HAP-1 (cell line): ENCODE measurements around the gene PIK3CA.
"Not testable (repeated sequence)": the region's sequence is repeated elsewhere in the genome, so short reads cannot be mapped to it uniquely, and the experiment has no call there.

Experiments
- DNase-seq, 2 experiments: peaks; one replicate each; pipeline ENCODE4 v3.0.0-alpha.2; 2016 to 2020; ENCODE audit warnings: low spot score in 2 of 2
- H3K27me3 ChIP-seq: fragments of 250-450 bp; sonication (Bioruptor Pico); 2 replicates; pipeline ENCODE4 v1.5.1; 2020; ENCODE audit warnings: low read depth, mild to moderate bottlenecking, moderate library complexity
- H3K36me3 ChIP-seq: fragments of 250-450 bp; sonication (Bioruptor Pico); replicated peaks from 2 replicates; pipeline ENCODE4 v1.5.1; 2020; ENCODE audit warnings: mild to moderate bottlenecking
- H3K4me1 ChIP-seq: fragments of 250-450 bp; sonication (Bioruptor Pico); 2 replicates; pipeline ENCODE4 v1.5.1; 2020; ENCODE audit warnings: mild to moderate bottlenecking
- H3K4me3 ChIP-seq: fragments of 250-450 bp; sonication (Bioruptor Pico); 2 replicates; pipeline ENCODE4 v1.5.1; 2020; ENCODE audit warnings: mild to moderate bottlenecking, moderate library complexity
- H3K9me3 ChIP-seq: fragments of 250-450 bp; sonication (Bioruptor Pico); 2 replicates; pipeline ENCODE4 v1.5.1; 2020; ENCODE audit warnings: mild to moderate bottlenecking, moderate library complexity
- in situ Hi-C: fragments of 300-500 bp; cut with MboI; formaldehyde crosslinking; loops from 3 replicates; pipeline ENCODE4 v1.14.3; 2020; ENCODE audit warnings: low sequenced_read_pairs, inconsistent platforms, mixed read lengths

Gene PIK3CA

GRCh38 chr3:179265875-179266274 lies 117.7 kb downstream of the PIK3CA start:
- in situ Hi-C loops: no loop called here
- no peak for DNase-seq
- H3K36me3 ChIP-seq: no peaks in the 10 kb centered on the region
- no peaks in the 10 kb centered on the region for H3K27me3 ChIP-seq
- H3K9me3 ChIP-seq: no peaks in the 10 kb centered on the region
- peaks cover 3% of the 10 kb centered on the region for H3K4me1 ChIP-seq
- H3K4me3 ChIP-seq: no peak overlapping the region

GRCh38 chr3:179266701-179267211 lies 118.6 kb downstream of the PIK3CA start:
- in situ Hi-C loops: no loop called here
- Histone ChIP-seq H3K27me3 (no peaks in the 10 kb centered on the region), H3K4me1 (peaks cover 3% of the 10 kb centered on the region), H3K9me3 (no peaks in the 10 kb centered on the region), H3K36me3 (no peaks in the 10 kb centered on the region), H3K4me3 (no peak overlapping the region)
- DNase-seq: no peak

GRCh38 chr3:179268400-179269051 lies 120.4 kb downstream of the PIK3CA start:
- in situ Hi-C loops: no loop called here
- H3K36me3 ChIP-seq: no peaks in the 10 kb centered on the region
- DNase-seq: no peak

GRCh38 chr3:179269152-179269707 lies 121.1 kb downstream of the PIK3CA start:
- no peaks in the 10 kb centered on the region for H3K9me3 ChIP-seq
- H3K36me3 ChIP-seq: no peaks in the 10 kb centered on the region
- H3K4me1 ChIP-seq: peaks cover 3% of the 10 kb centered on the region
- no peak overlapping the region for H3K4me3 ChIP-seq
- H3K27me3 ChIP-seq: no peaks in the 10 kb centered on the region
- in situ Hi-C loops: no loop called here
- peak in 1 of 2 experiments; percentile 38 for DNase-seq

More at GRCh38 chr3:179268400-179269051, 120.4 kb downstream of the PIK3CA start:
- Histone ChIP-seq H3K9me3 (no peaks in the 10 kb centered on the region), H3K27me3 (no peaks in the 10 kb centered on the region), H3K4me1 (peaks cover 3% of the 10 kb centered on the region), H3K4me3 (no peak overlapping the region)

GRCh38 chr3:179272385-179272784 lies 124.2 kb downstream of the PIK3CA start:
- no peak for DNase-seq
- Histone ChIP-seq H3K4me3 (no peak overlapping the region), H3K27me3 (no peaks in the 10 kb centered on the region), H3K9me3 (no peaks in the 10 kb centered on the region), H3K4me1 (peaks cover 3% of the 10 kb centered on the region), H3K36me3 (no peaks in the 10 kb centered on the region)
- in situ Hi-C loops: no loop called here

- in situ Hi-C loops, H3K27me3 ChIP-seq, DNase-seq: not testable (repeated sequence)
These were observed 126.3 kb downstream of the PIK3CA start for GRCh38 chr3:179274434-179274833.

GRCh38 chr3:179276001-179276400 lies 127.8 kb downstream of the PIK3CA start:
- Histone ChIP-seq H3K36me3 (no peaks in the 10 kb centered on the region), H3K9me3 (no peaks in the 10 kb centered on the region), H3K27me3 (no peaks in the 10 kb centered on the region), H3K4me1 (no peaks in the 10 kb centered on the region), H3K4me3 (no peak overlapping the region)
- DNase-seq: no peak
- in situ Hi-C loops: no loop called here

More at GRCh38 chr3:179274434-179274833, 126.3 kb downstream of the PIK3CA start:
- H3K36me3 ChIP-seq, H3K9me3 ChIP-seq, H3K4me1 ChIP-seq, H3K4me3 ChIP-seq: not testable (repeated sequence)

- no peaks in the 10 kb centered on the region for H3K4me1 ChIP-seq
- in situ Hi-C loops: no loop called here
- H3K4me3 ChIP-seq: no peak overlapping the region
- DNase-seq: no peak
- H3K36me3 ChIP-seq: no peaks in the 10 kb centered on the region
- H3K9me3 ChIP-seq: no peaks in the 10 kb centered on the region
- no peaks in the 10 kb centered on the region for H3K27me3 ChIP-seq
These were observed 128.6 kb downstream of the PIK3CA start for GRCh38 chr3:179276743-179277142.

- H3K4me1 ChIP-seq: no peaks in the 10 kb centered on the region
- no peaks in the 10 kb centered on the region for H3K36me3 ChIP-seq
- no peaks in the 10 kb centered on the region for H3K27me3 ChIP-seq
- H3K4me3 ChIP-seq: no peak overlapping the region
- in situ Hi-C loops: no loop called here
- DNase-seq: no peak
- no peaks in the 10 kb centered on the region for H3K9me3 ChIP-seq
These were observed 130.0 kb downstream of the PIK3CA start for GRCh38 chr3:179278151-179278550.

- in situ Hi-C loops: no loop called here
- Histone ChIP-seq H3K4me1 (peaks cover under 1% of the 10 kb centered on the region; the same call in 1 of the 2 replicates), H3K36me3 (no peaks in the 10 kb centered on the region), H3K4me3 (no peak overlapping the region), H3K9me3 (no peaks in the 10 kb centered on the region), H3K27me3 (no peaks in the 10 kb centered on the region; the same call in 1 of the 2 replicates)
- DNase-seq: peak in 1 of 2 experiments; percentile 7
These were observed 131.0 kb downstream of the PIK3CA start for GRCh38 chr3:179278932-179279693.

- Histone ChIP-seq H3K9me3 (no peaks in the 10 kb centered on the region), H3K36me3 (no peaks in the 10 kb centered on the region), H3K4me3 (no peak overlapping the region), H3K4me1 (peaks cover 4% of the 10 kb centered on the region; the same call in 1 of the 2 replicates), H3K27me3 (no peaks in the 10 kb centered on the region; the same call in 1 of the 2 replicates)
- no peak for DNase-seq
- in situ Hi-C loops: no loop called here
These were observed 131.7 kb downstream of the PIK3CA start for GRCh38 chr3:179279837-179280236.

- no peaks in the 10 kb centered on the region for H3K9me3 ChIP-seq
- in situ Hi-C loops: no loop called here
- no peak for DNase-seq
These were observed 133.7 kb downstream of the PIK3CA start for GRCh38 chr3:179281825-179282224.

GRCh38 chr3:179286331-179286730 lies 138.2 kb downstream of the PIK3CA start:
- H3K4me3 ChIP-seq: no peak overlapping the region
- peaks cover 4% of the 10 kb centered on the region; the same call in 1 of the 2 replicates for H3K4me1 ChIP-seq
- no peak for DNase-seq
- H3K27me3 ChIP-seq: no peaks in the 10 kb centered on the region; the same call in 1 of the 2 replicates
- no peaks in the 10 kb centered on the region for H3K36me3 ChIP-seq
- no peaks in the 10 kb centered on the region for H3K9me3 ChIP-seq
- in situ Hi-C loops: no loop called here

More at GRCh38 chr3:179281825-179282224, 133.7 kb downstream of the PIK3CA start:
- Histone ChIP-seq H3K4me3 (no peak overlapping the region), H3K36me3 (no peaks in the 10 kb centered on the region), H3K4me1 (peaks cover 4% of the 10 kb centered on the region; the same call in 1 of the 2 replicates), H3K27me3 (no peaks in the 10 kb centered on the region; the same call in 1 of the 2 replicates)
